Lower leg skin (tissue), 4 donors: ENCODE measurements around the gene TRIM6. TPM values are rescaled to one million over a fixed set of nuclear protein-coding genes. Genes with fewer than 3 reads are reported as not detected.
A peak's percentile ranks its signal among the peaks of the same experiment; 100 is the strongest.
"Not testable (repeated sequence)": the region's sequence is repeated elsewhere in the genome, so short reads cannot be mapped to it uniquely, and the experiment has no call there.

Source experiments
- DNase-seq, 2 donors: peaks; one replicate each; pipeline ENCODE4 v3.0.0-alpha.2; 2019; ENCODE audit warnings: low spot score in 2 of 2
- H3K4me3 ChIP-seq: fragments of 200-600 bp; sonication (generic); 2 replicates; pipeline ENCODE4 v1.5.1; 2017; ENCODE audit warnings: mild to moderate bottlenecking, low read depth; ENCODE audit not compliant: poor library complexity, severe bottlenecking
- POLR2A ChIP-seq, 2 donors: fragments of 450-650 bp; IDR thresholded peaks; one replicate each; pipeline ENCODE4 v1.6.1; 2016 to 2017; ENCODE audit warnings: antibody characterized with exemption in 2 of 2, mild to moderate bottlenecking in 1 of 2, moderate library complexity in 1 of 2
- WGBS, 2 donors: methylation state at CpG; one replicate each; pipeline ENCODE4 v1.1.5; 2018; 5-methylcytosine and 5-hydroxymethylcytosine counted together
- intact Hi-C: fragments of 100-400 bp; cut with DNase I; formaldehyde crosslinking; loops from one replicate; pipeline ENCODE4 v1.15.0; 2023; ENCODE audit warnings: low total_unique reads
- total RNA-seq, 4 donors: library from RNA; depleted of rRNA; stranded (reverse); fragments of >200 nt; gene quantifications; one replicate each; pipeline ENCODE4 v1.1.0, GENCODE V29; 2016
- TF ChIP-seq, protein P1 (sequence below), 3 donors: fragments of 450-650 bp; IDR thresholded peaks; one replicate each; pipeline ENCODE4 v1.5.1; 2016; ENCODE audit warnings: antibody characterized with exemption in 3 of 3, mild to moderate bottlenecking in 3 of 3, moderate library complexity in 2 of 3

The TRIM6 gene
- total RNA-seq, 4 donors from 2014 or later, result 1.0 to 2.7 (median 2.0) TPM

DNA sequence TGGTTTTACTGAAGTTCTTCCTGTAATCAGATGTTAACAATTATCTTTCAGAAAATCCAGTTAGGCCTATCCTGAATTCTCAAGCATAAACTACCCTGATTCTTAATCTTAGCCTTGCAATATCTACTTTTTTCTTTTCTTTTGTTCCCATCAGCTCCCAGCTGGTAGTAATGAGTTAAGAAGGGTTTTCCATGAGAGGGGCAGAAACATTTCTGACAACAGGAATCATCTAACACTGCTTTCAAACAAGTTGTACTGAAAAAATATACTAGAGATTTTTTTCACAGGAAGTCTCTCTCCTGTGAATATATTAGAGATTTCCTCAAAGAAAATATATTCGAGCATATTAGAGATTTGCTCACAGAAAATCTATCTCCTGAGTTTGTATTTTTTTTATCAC, 3.3 kb upstream of the TRIM6 start:
- intact Hi-C loops, result no loop called here
- WGBS, 2 donors, result 51 to 59% methylated on average over 1 of the region's 1 CpG
- DNase-seq, result no peak
- TF ChIP-seq POLR2A (IDR thresholded peaks at IDR 0.05), result no peak
- TF ChIP-seq, protein P1, sequence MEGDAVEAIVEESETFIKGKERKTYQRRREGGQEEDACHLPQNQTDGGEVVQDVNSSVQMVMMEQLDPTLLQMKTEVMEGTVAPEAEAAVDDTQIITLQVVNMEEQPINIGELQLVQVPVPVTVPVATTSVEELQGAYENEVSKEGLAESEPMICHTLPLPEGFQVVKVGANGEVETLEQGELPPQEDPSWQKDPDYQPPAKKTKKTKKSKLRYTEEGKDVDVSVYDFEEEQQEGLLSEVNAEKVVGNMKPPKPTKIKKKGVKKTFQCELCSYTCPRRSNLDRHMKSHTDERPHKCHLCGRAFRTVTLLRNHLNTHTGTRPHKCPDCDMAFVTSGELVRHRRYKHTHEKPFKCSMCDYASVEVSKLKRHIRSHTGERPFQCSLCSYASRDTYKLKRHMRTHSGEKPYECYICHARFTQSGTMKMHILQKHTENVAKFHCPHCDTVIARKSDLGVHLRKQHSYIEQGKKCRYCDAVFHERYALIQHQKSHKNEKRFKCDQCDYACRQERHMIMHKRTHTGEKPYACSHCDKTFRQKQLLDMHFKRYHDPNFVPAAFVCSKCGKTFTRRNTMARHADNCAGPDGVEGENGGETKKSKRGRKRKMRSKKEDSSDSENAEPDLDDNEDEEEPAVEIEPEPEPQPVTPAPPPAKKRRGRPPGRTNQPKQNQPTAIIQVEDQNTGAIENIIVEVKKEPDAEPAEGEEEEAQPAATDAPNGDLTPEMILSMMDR (IDR thresholded peaks at IDR 0.05), result no peak
- H3K4me3 ChIP-seq, result no peak overlapping the region

DNA sequence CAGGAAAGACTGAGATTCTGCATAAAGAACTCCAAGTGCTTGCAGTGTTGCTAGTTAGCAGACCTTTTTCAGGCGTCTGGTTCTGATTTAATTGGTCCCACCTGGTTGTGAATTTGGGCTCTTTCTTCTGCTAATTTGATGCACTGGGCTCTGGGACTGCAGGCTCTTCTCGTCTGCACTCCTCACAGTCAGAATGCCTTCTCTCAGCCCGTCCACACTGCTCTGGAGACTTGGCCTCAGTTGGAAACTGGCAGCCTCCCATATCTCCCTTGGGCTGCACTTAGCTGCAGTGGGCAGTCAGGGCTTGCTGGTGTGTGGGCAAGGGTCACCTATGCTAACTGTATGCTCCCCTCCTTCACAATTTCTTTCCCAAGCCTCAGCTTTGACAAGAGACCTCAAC, 1.5 kb downstream of the TRIM6 start:
- intact Hi-C loops, result no loop called here
- WGBS, 2 donors, result 52 to 58% methylated on average over 3 of the region's 3 CpGs
- DNase-seq, result peak in 1 of 2 donors; percentile 72
- TF ChIP-seq POLR2A (IDR thresholded peaks at IDR 0.05), result no peak
- TF ChIP-seq, protein P1 (IDR thresholded peaks at IDR 0.05), result no peak
- H3K4me3 ChIP-seq, result no peak overlapping the region

DNA sequence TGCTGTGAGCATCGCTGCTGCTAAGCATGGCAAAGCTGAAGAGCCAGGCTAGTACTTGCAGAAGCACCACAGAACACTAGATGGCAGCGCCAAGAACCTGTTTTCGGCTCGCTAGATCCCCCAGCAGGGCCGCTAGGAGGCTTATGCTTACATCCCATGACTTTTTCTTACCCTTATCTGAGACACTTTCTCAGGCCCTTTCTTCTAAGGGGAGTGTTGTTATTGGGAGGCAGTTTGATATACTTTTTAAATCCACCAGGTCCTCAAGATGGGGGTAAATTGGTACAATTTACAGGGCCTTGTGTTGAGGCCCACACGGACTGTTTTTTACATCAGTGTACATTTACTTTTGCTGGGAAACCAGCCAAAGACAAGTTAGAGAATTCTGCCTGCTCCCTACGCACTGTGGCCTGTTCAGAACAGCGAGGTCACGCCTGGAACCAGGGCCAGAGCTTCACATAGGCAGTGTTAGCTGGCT, 4.0 kb downstream of the TRIM6 start:
- TF ChIP-seq, protein P1 (IDR thresholded peaks at IDR 0.05), result no peak
- no peak for TF ChIP-seq POLR2A (IDR thresholded peaks at IDR 0.05)
- WGBS, 2 donors, result 41 to 49% methylated on average over 8 to 9 of the region's 9 CpGs
- no peak overlapping the region for H3K4me3 ChIP-seq
- peak; percentile 52 to 85 for DNase-seq
- intact Hi-C loops, result no loop called here

DNA sequence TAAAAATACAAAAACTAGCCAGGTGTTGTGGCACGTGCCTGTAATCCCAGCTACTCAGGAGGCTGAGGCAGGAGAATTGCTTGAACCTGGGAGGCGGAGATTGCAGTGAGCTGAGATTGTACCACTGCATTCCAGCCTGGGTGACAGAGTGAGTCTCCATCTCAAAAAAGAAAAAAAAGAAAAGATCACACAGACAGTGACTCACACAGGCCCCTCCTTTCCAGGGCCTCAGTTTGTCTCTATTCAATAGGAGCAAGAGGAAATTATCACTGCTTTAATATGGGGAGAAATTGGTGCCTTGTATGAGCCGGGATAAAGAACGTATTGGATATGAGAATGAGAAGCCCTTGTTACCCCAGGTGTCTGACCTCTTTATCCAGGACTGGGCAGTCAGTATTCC, 6.4 kb downstream of the TRIM6 start:
- intact Hi-C loops, H3K4me3 ChIP-seq, DNase-seq: not testable (repeated sequence)
- 93% methylated on average over 4 of the region's 4 CpGs for WGBS, 2 donors

DNA sequence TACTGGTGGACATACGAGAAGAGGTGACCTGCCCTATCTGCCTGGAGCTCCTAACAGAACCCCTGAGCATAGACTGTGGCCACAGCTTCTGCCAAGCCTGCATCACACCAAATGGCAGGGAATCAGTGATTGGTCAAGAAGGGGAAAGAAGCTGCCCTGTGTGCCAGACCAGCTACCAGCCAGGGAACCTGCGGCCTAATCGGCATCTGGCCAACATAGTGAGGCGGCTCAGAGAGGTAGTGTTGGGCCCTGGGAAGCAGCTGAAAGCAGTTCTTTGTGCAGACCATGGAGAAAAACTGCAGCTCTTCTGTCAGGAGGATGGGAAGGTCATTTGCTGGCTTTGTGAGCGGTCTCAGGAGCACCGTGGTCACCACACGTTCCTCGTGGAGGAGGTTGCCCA, 6.9 kb downstream of the TRIM6 start:
- WGBS, 2 donors, result 93 to 94% methylated on average over 8 of the region's 8 CpGs
- intact Hi-C loops, result no loop called here
- DNase-seq, result peak in 1 of 2 donors; percentile 58
- H3K4me3 ChIP-seq, result no peak overlapping the region
- TF ChIP-seq POLR2A (IDR thresholded peaks at IDR 0.05), result no peak
- TF ChIP-seq, protein P1 (IDR thresholded peaks at IDR 0.05), result no peak

DNA sequence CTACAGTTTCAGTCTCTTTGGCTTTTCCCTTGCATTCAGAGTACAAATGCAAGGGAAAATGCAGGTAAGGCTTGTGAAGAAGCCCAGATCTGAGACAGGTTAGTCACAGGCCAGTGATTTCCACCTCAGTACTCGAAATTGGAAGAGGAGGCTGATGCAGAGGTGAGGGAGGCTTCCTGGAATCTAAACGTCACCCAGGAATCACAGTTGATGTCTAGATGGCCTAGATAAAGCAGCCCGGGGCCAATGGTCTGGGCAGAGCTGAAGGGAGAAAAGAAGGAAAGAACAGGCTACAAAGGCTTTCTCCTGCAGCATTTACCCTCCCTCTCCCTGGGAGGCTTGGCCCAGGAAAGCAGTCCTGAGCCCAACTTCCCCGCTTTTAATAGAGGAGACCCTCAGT, 8.5 kb downstream of the TRIM6 start:
- intact Hi-C loops, result no loop called here
- WGBS, 2 donors, result 67 to 83% methylated on average over 4 of the region's 4 CpGs

More for the DNA sequence above, 8.5 kb downstream of the TRIM6 start:
- TF ChIP-seq, protein P1 (IDR thresholded peaks at IDR 0.05), result no peak
- no peak for TF ChIP-seq POLR2A (IDR thresholded peaks at IDR 0.05)
- no peak overlapping the region for H3K4me3 ChIP-seq
- peak in 1 of 2 donors; percentile 56 for DNase-seq
